ENCODE results near the gene RELT. TPM values are rescaled to one million over a fixed set of nuclear protein-coding genes. Genes with fewer than 3 reads are reported as not detected.

RELT gene
- total RNA-seq, 1 donor from 2014 or later, result 9.4 TPM

DNA sequence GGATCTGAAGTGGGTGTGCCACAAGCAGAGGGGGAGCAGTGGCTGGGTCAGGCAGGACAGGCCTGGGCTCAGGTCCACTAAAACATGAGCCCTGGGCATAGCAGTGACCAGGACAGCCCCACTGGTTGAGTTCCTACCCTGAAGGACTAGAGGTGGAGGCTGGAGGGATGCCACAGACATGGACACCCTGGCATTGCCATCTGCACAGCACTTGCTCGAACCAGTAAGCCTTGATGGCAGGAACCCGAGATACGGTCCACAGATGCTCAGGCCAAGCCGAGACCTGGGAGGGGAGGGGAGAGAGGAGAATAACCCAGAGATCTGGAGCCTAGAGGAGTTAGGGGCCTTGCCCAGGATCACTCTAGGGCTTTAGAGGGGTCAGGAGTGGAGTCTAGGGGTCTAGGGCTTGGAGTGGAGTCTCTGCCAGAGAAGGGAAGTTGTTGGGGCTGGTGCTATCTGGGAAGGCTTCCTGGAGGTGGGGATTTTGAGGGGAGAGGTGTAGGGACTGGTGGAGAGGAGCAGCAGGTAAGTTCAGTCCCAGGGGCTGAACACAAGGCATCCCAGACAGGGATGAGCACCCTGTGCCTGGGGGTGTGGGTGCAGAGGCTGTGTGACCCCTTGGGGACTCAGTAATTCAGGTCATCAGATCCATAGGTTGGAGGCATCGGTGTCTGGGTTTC is 30.6 kb upstream of the RELT start:
- intact Hi-C loops (cut with DNase I), result no loop called here
- DNase-seq (ENCODE audit: low spot score) (no peak), ATAC-seq (no peak)

DNA sequence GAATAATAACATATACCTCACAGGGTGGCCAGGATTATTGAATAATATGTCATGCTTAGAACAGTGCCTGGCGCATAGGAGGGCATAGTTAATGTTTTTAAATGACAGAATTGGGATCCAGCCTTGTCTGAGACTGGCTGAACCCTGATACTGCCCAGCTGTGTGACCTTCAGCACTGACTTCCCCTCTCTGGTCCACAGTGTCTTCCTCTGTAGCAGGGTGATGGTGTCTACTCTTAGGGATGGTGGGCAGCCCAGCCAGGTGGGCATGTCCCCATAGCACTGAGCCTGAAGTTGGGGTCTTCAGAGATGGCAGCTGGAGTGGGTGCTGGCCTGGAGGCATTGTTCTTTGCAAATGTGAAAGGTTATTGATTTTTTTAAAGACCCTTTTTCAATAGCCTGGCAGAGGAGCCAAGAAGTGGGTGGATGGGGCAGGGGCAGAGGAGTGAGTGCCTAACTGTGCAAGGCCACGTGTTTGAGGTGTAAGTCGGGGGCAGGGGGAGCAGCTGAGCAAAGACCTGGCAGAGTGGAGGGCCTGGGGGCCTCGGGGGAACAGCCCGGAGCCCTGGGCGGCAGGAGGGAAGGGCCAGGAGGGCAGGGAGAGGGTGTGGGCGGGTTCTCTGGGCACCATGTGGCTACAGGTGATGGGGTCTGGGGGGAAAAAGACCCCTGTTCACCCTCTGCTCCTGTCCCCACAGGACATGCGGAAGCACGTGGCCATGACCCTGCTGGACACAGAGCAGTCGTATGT is 29.8 kb upstream of the RELT start:
- intact Hi-C loops (cut with DNase I), result no loop called here
- no peak for DNase-seq (ENCODE audit: low spot score)
- ATAC-seq, result no peak

DNA sequence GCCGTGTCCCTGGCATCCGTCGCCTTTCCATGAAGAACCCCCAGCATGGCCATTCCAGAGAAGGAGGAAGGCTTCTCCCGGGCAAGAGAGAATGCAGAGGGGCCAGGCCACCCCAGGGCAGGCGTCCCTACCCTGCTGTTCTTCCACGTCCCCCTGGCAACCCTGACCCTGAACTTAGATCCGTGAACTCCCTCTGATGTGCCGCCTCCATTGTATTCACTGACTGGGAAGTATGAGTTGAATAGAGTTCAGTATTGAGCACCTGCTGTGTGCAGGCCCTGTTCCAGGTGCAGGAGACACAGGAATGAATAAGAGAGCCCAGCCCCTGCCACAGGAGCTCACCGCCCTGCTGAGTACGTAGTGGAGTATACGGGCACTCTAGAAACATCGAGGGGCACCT is 29.1 kb upstream of the RELT start:
- intact Hi-C loops (cut with DNase I), result no loop called here
- DNase-seq (ENCODE audit: low spot score) (no peak), ATAC-seq (no peak)

DNA sequence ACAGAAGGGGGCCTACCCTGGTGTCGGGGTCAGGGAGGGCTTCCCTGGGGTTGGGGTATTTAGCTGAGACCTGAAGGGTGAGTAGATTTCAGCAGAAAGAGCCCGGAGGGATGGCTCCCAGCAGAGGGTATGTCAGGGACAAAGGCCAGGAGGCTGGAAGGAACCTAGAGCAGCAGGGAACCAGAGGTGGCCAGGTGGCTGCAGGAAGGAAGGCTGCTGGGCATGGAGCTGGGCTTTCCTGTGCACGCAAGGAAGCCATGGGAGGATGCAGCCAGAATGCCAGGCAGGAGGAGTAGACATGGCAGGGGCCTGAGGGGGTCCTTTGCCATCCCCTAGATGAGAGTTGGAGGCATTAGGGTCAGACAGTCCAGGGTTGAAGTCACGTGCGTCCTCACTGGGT is 27.4 kb upstream of the RELT start:
- DNase-seq (ENCODE audit: low spot score) (no peak), ATAC-seq (no peak)
- intact Hi-C loops (cut with DNase I), result no loop called here

DNA sequence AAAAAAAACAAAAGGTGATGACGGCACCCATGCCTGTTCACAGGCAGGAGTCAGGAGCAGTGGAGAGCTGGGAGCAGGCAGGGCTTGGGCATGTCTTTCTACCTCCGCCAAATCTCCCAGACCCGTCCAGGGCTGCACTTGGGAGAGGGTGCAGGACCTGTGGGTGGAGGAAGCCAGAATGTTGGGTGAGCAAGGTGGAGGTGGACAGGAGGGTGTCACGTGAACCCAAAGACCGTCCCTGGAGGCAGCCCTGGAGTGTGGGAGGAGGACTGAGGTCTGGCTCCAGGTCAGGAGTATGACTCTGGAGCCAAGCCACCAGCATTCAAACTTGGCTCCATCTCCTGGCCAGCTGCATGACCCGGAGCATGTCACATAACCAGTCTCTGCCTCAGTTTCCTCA is 26.6 kb upstream of the RELT start:
- no peak for DNase-seq (ENCODE audit: low spot score)
- no peak for ATAC-seq
- intact Hi-C loops (cut with DNase I), result no loop called here

DNA sequence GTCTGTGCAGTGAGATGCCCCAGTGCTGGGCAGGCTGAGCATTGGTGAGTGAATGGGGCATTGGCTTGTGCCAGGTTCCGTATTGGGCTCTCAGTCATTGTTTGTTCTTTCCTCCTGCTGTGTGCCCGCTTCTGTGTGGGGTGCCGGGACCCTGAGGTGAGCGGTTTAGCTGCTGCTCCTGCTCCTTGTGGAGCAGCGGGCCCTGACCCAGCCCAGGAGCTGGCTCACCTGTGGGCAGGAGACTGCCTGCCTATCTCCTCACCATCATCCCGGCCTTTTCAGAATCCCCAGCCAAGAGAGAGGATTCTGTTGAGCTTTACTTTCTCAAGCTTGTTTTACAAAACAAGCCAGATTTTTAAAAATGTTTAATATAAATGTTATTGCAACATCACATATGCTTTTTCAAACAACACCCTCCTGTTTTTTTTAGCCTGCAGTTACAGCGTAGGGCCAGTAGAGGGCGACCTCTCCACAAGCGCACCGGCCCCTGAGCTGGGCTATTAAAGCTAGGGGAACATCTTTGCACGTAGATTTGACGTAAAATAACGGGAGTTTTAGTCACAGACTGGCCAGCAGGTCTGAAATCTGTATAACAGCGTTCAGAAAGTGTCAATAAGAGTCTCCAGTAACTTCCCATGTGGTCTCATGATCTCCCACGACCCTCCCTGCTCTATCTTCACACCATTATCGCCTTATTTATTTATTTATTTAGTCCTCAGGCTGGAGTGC is 25.1 kb upstream of the RELT start:
- intact Hi-C loops (cut with DNase I), result no loop called here
- no peak for DNase-seq (ENCODE audit: low spot score)
- ATAC-seq, result peak; percentile 68

DNA sequence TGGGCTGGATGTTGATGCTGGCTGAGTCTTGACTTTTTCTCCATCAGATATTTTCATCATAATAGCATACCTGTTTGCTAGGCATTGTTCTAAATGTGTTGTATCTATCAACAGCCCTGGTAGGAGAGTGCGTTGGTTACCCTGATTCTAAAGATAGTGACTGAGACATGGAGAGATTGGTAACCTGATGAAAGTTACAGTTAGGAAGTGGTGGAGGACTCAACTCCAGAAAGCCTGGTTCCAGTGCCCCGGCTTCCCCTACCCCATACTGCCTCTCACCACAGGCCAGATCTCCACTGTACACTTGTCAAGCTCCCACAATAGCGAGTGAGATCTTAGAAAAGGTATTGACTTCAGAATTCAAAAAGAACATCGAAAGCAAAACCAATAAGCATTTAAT is 22.8 kb upstream of the RELT start:
- DNase-seq (ENCODE audit: low spot score), result no peak
- ATAC-seq, result no peak
- intact Hi-C loops (cut with DNase I), result no loop called here

DNA sequence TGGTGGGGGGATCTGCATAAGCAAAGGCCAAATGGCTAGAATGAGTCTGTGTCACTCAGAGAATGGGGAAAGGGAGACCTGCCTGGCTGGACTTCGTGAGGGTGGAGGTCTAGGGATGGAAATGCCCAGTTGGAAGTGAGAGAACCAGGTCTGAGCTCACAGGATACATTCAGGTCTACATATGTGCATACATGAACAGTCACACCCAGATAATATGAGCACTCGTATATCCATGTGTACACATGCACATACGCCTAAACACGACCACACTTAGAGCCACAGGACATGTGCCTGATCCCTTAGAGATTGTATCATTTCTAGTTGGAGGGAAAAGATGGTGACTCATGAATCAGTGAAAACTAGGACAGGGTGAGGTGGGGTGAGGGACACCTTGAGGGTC is 21.1 kb upstream of the RELT start:
- no peak for DNase-seq (ENCODE audit: low spot score)
- ATAC-seq, result no peak
- intact Hi-C loops (cut with DNase I), result no loop called here

DNA sequence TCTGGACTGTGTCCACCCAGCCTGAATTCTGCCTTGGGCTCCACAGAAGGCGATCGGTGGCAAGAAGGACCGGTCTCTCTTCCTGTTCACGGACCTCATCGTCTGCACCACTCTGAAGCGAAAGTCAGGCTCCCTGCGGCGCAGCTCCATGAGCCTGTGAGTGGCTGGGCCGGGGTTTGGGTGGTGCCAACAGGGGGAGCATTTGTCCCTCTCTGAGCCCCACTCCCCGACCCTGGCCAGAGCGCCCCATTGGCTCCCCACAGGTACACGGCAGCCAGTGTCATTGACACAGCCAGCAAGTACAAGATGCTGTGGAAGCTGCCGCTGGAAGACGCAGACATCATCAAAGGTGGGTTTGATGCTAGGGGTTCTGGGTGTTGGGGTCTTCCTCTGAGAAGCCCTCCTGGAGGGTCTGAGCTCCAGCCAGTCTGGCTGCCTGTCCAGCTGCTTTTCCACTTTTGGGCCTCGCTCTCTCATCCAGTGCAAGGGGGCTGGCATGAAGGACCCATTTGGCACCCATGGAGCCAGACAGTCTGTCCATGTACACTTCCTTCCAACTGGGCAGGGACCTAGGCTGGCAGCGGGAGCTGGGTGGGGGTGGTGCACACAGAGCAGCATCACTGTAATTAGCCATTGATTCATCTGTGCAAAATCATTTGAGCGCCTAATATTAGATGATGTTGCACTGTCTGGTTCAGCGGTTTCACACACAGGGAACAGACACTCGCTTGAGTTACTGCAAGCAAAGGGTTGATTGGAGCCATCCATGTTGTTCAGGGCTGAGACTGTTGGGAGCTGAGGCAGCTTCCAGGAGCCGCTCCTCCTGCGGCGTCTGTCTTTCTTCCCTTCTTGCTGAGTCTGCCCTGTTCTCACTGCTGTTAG is 19.0 kb upstream of the RELT start:
- no peak for ATAC-seq
- intact Hi-C loops (cut with DNase I), result no loop called here
- DNase-seq (ENCODE audit: low spot score), result no peak

DNA sequence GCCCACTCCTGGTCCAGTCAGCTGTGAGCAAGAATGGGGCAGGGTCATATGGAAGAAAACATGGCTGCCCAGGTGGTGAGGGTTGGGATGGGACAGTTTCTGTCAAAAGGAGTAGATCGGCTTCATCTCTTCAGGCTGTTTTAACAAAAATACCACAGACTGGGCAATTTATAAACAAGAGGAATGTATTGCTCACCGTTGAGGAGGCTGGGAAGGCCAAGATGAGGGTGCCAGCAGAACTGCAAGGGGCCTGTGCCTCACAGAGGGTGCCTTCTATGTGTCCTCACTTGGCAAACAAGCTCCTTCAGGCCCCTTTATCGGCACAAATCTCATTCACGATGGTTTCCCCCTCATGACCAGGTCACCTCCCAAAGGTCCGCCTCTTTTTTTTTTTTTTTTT is 18.1 kb upstream of the RELT start:
- no peak for DNase-seq (ENCODE audit: low spot score)
- intact Hi-C loops (cut with DNase I), result no loop called here
- no peak for ATAC-seq

DNA sequence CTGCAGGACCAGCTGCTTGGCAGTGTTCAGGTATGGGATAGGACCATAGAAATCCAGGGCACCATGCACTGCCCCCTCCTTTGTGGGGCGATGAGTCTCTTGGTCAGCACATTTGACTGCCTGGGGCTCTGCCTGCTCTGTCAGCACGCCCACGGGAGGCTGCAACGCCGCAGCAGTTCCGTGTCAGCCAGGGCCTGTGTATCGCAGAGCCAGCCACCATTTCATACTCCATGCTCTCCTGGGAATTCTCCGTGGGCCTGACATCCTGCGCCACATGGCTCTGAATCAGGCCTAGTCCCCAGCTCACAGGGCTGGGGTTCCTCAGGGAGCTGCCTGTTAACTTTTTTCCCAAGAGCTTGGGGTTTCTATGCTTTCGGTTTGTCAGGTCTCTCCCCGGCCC is 16.9 kb upstream of the RELT start:
- DNase-seq (ENCODE audit: low spot score) (no peak), ATAC-seq (peak; percentile 66)

DNA sequence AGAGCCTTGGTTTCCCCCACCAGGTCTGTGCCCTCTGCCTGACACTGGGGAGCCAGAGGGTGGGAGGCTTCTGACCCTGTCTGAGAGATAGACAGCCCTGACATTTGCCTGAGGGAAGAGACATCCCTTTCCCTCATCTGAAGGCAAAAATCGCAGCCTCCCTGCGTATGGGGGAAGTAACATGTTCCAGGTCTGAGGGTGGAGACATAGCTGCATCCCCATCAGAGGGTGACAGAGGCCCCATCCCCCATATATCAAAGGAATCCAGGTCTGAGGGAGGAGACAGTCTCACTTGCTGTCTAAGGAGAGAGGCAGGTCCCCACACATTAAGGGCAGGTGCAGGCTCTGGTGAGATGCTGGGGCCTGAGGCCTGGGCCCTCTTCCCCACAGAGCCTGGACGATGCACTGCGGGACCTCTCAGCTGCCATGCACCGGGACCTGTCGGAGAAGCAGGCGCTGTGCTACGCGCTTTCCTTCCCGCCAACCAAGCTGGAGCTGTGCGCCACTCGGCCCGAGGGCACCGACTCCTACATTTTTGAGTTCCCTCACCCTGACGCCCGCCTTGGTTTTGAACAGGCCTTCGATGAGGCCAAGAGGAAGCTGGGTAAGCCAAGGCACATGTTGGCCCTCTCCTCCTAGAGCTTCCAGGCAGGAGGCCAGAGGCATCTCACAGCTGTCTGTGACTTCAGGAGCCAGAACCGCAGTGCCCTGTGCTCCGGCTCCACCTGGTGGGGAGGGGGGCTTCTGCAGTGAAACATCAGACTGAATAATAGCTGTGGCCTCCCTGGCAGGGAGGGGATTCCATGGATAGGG is 16.1 kb upstream of the RELT start:
- peak; percentile 2 for ATAC-seq
- intact Hi-C loops (cut with DNase I), result no loop called here
- DNase-seq (ENCODE audit: low spot score), result no peak

More for the DNA sequence above, 16.9 kb upstream of the RELT start:
- intact Hi-C loops (cut with DNase I), result no loop called here

DNA sequence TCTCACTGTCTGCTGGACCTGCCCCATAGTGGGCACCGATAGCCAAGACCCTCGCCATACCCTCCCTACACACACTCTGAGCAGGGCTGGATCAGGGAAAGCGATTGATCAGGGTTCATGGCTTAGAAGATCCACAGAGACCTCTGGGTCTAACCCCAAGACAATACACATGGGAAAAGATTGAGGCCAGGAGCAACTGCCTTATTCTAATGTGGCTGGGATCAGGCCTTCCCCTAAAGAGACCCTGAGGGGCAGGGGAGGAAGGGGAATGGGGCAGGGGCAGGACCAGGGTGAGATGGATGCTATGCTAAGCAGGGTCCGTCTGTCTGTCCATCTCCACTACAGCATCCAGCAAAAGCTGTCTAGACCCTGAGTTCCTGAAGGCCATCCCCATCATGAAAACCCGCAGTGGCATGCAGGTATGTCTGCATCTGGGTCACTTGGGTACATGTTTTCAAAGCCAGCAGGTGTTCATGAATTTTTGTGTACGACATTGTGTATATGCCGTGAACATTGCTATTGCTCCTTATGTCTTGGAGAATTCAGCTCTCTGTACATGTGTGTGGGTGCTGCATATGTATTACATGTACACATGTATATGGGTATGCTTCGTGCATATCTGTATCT is 15.3 kb upstream of the RELT start:
- intact Hi-C loops (cut with DNase I), result no loop called here
- ATAC-seq (no peak), DNase-seq (ENCODE audit: low spot score) (no peak)

DNA sequence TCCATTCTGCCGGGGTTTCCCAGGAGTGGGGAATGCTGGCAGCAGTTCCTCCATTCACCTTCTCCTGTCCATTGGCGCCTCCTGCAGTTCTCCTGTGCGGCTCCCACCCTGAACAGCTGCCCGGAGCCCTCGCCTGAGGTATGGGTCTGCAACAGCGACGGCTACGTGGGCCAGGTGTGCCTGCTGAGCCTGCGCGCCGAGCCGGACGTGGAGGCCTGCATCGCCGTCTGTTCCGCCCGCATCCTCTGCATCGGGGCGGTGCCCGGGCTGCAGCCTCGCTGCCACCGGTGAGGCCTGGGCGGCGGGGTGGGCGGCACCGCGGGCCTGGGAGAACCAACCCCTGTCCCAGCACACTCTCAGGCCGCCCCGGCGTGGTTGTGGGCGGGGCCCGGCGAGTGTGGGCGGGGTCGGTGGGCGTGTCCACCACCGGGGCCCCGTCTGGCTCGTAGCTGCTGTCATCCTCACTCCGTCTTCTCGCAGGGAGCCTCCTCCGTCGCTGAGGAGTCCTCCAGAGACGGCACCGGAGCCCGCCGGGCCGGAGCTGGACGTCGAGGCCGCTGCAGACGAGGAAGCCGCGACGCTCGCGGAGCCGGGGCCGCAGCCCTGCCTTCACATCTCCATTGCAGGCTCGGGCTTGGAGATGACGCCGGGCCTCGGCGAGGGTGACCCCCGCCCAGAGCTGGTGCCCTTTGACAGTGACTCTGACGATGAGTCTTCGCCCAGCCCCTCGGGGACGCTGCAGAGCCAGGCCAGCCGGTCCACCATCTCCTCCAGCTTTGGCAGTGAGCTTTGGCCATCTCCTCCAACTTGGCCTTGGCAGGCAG is 14.0 kb upstream of the RELT start:
- no peak for ATAC-seq
- no peak for DNase-seq (ENCODE audit: low spot score)
- intact Hi-C loops (cut with DNase I), result no loop called here

DNA sequence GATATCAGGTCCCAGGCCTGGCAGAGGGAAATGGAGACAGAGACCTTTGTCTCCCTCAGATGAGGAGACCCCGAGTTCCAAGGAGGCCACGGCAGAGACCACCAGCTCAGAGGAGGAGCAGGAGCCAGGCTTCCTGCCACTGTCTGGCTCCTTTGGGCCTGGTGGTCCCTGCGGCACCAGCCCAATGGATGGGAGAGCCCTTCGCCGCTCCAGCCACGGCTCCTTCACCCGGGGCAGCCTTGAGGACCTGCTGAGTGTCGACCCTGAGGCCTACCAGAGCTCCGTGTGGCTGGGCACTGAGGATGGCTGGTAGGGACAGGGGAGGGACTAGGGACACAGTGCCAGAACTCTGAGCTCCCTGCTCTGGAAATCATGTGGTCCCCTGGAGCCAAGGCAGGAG is 13.1 kb upstream of the RELT start:
- intact Hi-C loops (cut with DNase I), result no loop called here
- no peak for ATAC-seq
- DNase-seq (ENCODE audit: low spot score), result no peak

DNA sequence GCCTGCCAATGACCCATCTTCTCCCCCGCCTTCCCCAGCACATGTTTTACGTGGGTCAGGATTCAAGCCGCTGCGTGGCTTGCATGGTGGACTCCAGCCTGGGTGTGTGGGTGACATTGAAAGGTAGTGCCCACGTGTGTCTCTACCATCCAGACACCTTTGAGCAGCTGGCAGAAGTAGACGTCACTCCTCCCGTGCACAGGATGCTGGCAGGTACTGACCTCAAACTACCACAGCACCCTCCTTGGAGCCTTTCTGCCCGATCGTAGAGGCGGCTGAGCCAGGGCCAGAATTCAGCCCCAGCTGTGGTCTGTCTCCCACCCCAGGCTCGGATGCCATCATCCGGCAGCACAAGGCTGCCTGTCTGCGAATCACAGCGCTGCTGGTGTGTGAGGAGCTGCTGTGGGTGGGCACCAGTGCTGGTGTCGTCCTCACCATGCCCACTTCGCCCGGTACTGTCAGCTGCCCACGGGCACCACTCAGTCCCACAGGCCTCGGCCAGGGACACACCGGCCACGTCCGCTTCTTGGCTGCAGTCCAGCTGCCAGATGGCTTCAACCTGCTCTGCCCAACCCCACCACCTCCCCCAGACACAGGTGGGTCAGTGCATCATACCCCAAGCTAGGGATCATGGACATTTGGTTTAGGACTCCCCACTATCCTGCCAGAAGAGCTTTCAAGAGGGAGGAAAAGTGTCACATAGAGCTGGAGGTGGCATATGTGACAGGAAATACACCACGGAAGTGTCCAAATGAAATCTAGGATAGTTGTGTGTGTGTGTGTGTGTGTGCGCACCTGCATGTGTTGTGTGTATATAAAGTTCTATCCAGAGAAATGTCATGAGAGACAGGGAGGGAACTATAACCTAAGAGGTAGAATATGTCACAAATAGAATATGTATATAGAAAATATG is 10.6 kb upstream of the RELT start:
- ATAC-seq (no peak), DNase-seq (ENCODE audit: low spot score) (no peak)
- intact Hi-C loops (cut with DNase I), result no loop called here

Measured in sciatic nerve (tissue), 2 donors.